ENCODE results near the gene TBCD.

The TBCD gene

GRCh38 chr17:82883419-82884031 is 131.7 kb downstream of the TBCD start:
- Histone ChIP-seq H3K36me3 (ENCODE audit: low read depth) (no peaks in the 10 kb centered on the region), H3K9me3 (ENCODE audit: severe bottlenecking) (no peaks in the 10 kb centered on the region), H3K27me3 (ENCODE audit: insufficient read depth, poor library complexity, severe bottlenecking) (no peaks in the 10 kb centered on the region), H3K4me3 (ENCODE audit: severe bottlenecking) (no peak overlapping the region), H3K4me1 (ENCODE audit: insufficient read depth, poor library complexity, severe bottlenecking) (peaks cover 9% of the 10 kb centered on the region), H3K27ac (ENCODE audit: poor library complexity, severe bottlenecking) (no peak overlapping the region)
- DNase-seq (ENCODE audit: low spot score) (no peak), ATAC-seq (ENCODE audit: low read depth) (no peak)
- TF ChIP-seq, protein P1, sequence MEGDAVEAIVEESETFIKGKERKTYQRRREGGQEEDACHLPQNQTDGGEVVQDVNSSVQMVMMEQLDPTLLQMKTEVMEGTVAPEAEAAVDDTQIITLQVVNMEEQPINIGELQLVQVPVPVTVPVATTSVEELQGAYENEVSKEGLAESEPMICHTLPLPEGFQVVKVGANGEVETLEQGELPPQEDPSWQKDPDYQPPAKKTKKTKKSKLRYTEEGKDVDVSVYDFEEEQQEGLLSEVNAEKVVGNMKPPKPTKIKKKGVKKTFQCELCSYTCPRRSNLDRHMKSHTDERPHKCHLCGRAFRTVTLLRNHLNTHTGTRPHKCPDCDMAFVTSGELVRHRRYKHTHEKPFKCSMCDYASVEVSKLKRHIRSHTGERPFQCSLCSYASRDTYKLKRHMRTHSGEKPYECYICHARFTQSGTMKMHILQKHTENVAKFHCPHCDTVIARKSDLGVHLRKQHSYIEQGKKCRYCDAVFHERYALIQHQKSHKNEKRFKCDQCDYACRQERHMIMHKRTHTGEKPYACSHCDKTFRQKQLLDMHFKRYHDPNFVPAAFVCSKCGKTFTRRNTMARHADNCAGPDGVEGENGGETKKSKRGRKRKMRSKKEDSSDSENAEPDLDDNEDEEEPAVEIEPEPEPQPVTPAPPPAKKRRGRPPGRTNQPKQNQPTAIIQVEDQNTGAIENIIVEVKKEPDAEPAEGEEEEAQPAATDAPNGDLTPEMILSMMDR (IDR thresholded peaks at IDR 0.05; ENCODE audit: poor library complexity, severe bottlenecking) = no peak

DNA sequence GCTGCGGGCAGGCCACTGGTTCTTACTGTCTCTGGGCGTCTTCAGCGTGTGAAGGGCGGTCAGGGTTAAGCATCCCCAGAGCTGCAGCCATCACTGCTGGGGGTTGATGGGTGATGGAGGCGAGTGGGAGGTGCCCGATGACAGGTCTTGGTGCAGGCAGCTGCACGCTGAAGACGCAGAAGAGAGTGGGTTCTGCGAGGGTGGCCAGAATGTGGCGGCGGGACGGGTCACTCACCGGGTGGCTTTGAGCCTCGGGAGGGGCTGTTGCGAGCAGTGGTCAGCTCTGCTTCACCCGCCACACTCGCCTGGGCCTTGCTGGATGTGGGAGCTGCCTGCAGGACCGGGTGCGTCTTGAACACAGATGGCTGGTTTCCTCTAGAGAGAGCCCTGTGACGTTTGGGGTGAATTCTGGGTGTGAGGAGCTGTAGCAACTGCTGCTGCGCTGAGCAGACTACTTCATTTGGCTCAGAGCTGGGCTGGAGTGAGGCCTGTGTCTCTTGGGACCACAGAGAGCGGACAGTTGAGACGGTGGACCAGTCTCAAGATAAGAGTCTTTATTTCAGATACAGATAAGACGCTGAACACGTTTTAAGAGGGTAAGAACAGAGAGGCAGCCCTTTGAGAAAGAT is 132.6 kb downstream of the TBCD start:
- H3K4me1 ChIP-seq (ENCODE audit: insufficient read depth, poor library complexity, severe bottlenecking) = peaks cover 16% of the 10 kb centered on the region

GRCh38 chr17:82884970-82885353 is 133.1 kb downstream of the TBCD start:
- no peaks in the 10 kb centered on the region for H3K9me3 ChIP-seq (ENCODE audit: severe bottlenecking)
- ATAC-seq (ENCODE audit: low read depth) (no peak), DNase-seq (ENCODE audit: low spot score) (no peak)
- H3K4me3 ChIP-seq (ENCODE audit: severe bottlenecking) = no peak overlapping the region
- no peaks in the 10 kb centered on the region for H3K27me3 ChIP-seq (ENCODE audit: insufficient read depth, poor library complexity, severe bottlenecking)
- TF ChIP-seq, protein P1 (IDR thresholded peaks at IDR 0.05; ENCODE audit: poor library complexity, severe bottlenecking) = no peak
- no peaks in the 10 kb centered on the region; the same call in 1 of the 2 replicates for H3K36me3 ChIP-seq (ENCODE audit: low read depth)
- H3K27ac ChIP-seq (ENCODE audit: poor library complexity, severe bottlenecking) = no peak overlapping the region
- peaks cover 20% of the 10 kb centered on the region for H3K4me1 ChIP-seq (ENCODE audit: insufficient read depth, poor library complexity, severe bottlenecking)

More for the DNA sequence above, 132.6 kb downstream of the TBCD start:
- TF ChIP-seq, protein P1 (IDR thresholded peaks at IDR 0.05; ENCODE audit: poor library complexity, severe bottlenecking) = no peak
- Histone ChIP-seq H3K27me3 (ENCODE audit: insufficient read depth, poor library complexity, severe bottlenecking) (no peaks in the 10 kb centered on the region), H3K4me3 (ENCODE audit: severe bottlenecking) (no peak overlapping the region), H3K27ac (ENCODE audit: poor library complexity, severe bottlenecking) (no peak overlapping the region), H3K9me3 (ENCODE audit: severe bottlenecking) (no peaks in the 10 kb centered on the region), H3K36me3 (ENCODE audit: low read depth) (no peaks in the 10 kb centered on the region)
- no peak for ATAC-seq (ENCODE audit: low read depth)
- no peak for DNase-seq (ENCODE audit: low spot score)

DNA sequence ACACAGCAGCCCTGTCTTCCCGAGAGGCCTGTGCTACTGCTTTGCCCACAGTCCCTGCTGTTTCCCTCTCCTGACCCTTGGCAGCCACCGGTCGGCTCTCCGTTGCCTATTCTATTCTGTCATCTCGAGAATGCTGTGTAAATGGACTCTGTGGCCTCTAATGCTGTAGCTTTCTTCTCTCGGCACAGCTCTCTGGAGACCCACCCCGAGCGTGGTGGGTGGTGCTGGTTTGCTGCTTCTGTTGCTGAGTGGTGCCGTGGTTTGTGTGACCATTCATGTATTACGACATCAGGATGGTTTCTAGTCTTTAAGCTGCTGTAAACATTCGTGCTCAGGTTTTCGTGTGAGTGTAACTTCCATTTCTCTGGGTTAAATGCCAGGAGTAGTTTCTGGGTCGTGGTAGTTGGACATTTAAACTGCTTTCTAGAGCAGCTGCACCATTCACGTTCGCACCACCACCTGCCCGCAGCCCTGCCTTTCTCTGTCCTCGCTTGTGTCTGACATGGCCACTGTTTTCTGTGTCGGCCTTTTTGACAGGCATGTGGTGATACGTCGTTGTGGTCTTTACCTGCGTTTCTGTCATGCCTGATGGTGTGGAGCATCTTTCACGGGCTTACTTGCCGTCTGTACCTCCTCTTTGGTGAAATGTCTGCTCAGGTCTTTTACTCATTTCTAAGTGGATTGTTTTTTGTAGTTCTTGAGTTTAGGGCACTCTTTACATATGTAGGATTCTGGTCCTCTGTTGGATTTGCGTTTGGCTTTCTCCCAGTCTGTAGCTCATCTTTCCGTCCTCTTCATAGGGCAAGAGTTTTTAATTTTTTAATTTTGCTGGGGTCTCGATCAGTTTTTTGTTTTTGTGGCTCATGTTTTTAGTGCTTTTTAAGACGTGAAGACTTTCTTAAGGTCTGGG is 135.6 kb downstream of the TBCD start:
- TF ChIP-seq, protein P1 (IDR thresholded peaks at IDR 0.05; ENCODE audit: poor library complexity, severe bottlenecking) = no peak
- Histone ChIP-seq H3K4me3 (ENCODE audit: severe bottlenecking) (no peak overlapping the region), H3K9me3 (ENCODE audit: severe bottlenecking) (no peaks in the 10 kb centered on the region), H3K36me3 (ENCODE audit: low read depth) (no peaks in the 10 kb centered on the region; the same call in 1 of the 2 replicates), H3K27ac (ENCODE audit: poor library complexity, severe bottlenecking) (no peak overlapping the region), H3K27me3 (ENCODE audit: insufficient read depth, poor library complexity, severe bottlenecking) (no peaks in the 10 kb centered on the region), H3K4me1 (ENCODE audit: insufficient read depth, poor library complexity, severe bottlenecking) (peaks cover 20% of the 10 kb centered on the region)
- DNase-seq (ENCODE audit: low spot score) (no peak), ATAC-seq (ENCODE audit: low read depth) (no peak)

Measured in RWPE2 (cell line).